ENCODE measurements around the gene DMRT3. TPM values are rescaled to one million over a fixed set of nuclear protein-coding genes. Genes with fewer than 3 reads are reported as not detected.

DMRT3 gene
- total and polyA plus RNA-seq, 2 of the 8 experiments (the other 6 are each of a cell fraction or from before 2014, with no cell fraction given), result not detected

DNA sequence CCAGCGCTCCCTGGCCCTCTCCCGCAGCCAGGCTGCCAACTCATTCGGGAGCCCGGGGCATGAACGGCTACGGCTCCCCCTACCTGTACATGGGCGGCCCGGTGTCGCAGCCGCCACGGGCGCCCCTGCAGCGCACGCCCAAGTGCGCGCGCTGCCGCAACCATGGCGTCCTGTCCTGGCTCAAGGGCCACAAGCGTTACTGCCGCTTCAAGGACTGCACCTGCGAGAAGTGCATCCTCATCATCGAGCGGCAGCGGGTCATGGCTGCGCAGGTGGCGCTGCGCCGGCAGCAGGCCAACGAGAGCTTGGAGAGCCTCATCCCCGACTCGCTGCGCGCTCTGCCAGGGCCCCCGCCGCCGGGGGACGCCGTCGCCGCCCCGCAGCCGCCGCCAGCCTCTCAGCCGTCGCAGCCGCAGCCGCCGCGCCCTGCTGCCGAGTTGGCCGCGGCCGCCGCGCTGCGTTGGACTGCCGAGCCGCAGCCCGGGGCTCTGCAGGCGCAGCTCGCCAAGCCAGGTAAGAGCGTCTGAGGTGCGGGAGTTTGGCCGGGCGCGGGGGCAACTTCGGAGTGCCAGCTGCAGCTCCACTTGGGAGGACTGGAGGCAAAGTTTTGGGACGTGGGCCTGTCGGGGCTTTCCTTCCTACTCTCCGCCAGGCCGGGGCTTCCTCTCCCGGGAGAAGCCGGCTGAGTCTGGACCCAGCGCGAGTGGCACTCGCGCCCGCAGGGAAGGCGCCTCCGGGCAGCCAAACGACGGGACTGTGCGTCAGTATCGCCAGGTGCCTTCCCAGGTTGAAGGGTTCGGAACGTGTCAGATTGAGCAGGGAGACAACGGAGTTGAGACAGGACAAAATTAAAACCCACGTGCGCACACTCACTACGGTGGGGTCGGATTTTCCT, 735 bp downstream of the DMRT3 start (continued):
- TF ChIP-seq CHD7 (IDR thresholded peaks at IDR 0.05; ENCODE audit: insufficient replicate concordance, low read length) (no peak), KDM5A (IDR thresholded peaks at IDR 0.05; ENCODE audit: low read length) (no peak), RAD21 (IDR thresholded peaks at IDR 0.05 in 1 of 2, conservative IDR thresholded peaks at IDR 0.05 in 1 of 2; ENCODE audit: low read depth in 2 of 2, low read length in 2 of 2) (no peak)
